ENCODE results near the gene GIPC3.

The GIPC3 gene

GRCh38 chr19:3609779-3610719, 24.8 kb downstream of the GIPC3 start:
- Histone ChIP-seq H3K4me2 (ENCODE audit: low read length) (no peak overlapping the region), H3K9me3 (ENCODE audit: insufficient read depth, low read length) (no peaks in the 10 kb centered on the region), H3K79me2 (ENCODE audit: low read length) (no peaks in the 10 kb centered on the region), H3K9ac (ENCODE audit: low read length) (no peak overlapping the region), H3K27me3 (ENCODE audit: low read depth, low read length) (no peaks in the 10 kb centered on the region), H3K27ac (ENCODE audit: low read length) (no peak overlapping the region), H4K20me1 (ENCODE audit: insufficient read depth, low read length) (no peaks in the 10 kb centered on the region), H3K4me3 (ENCODE audit: low read length) (no peak overlapping the region), H2AFZ (ENCODE audit: low read depth, low read length) (no peak overlapping the region), H3K36me3 (replicated peaks; ENCODE audit: low read depth, low read length) (peaks cover 8% of the 10 kb centered on the region), H3K4me1 (ENCODE audit: low read length) (peaks cover 4% of the 10 kb centered on the region)
- TF ChIP-seq EZH2phosphoT487 (IDR thresholded peaks at IDR 0.05; ENCODE audit: low read depth), result no peak
- no peak for TF ChIP-seq CTCF (IDR thresholded peaks at IDR 0.05; ENCODE audit: low read depth, low read length)

GRCh38 chr19:3610745-3611717, 25.8 kb downstream of the GIPC3 start:
- Histone ChIP-seq H3K79me2 (ENCODE audit: low read length) (no peaks in the 10 kb centered on the region), H3K27ac (ENCODE audit: low read length) (no peak overlapping the region), H3K9ac (ENCODE audit: low read length) (no peak overlapping the region), H3K4me1 (ENCODE audit: low read length) (no peaks in the 10 kb centered on the region), H3K27me3 (ENCODE audit: low read depth, low read length) (no peaks in the 10 kb centered on the region), H3K36me3 (replicated peaks; ENCODE audit: low read depth, low read length) (peaks cover 11% of the 10 kb centered on the region), H2AFZ (ENCODE audit: low read depth, low read length) (no peak overlapping the region), H4K20me1 (ENCODE audit: insufficient read depth, low read length) (no peaks in the 10 kb centered on the region), H3K4me2 (ENCODE audit: low read length) (no peak overlapping the region), H3K4me3 (ENCODE audit: low read length) (no peak overlapping the region), H3K9me3 (ENCODE audit: insufficient read depth, low read length) (no peaks in the 10 kb centered on the region)
- TF ChIP-seq EZH2phosphoT487 (IDR thresholded peaks at IDR 0.05; ENCODE audit: low read depth) (no peak), CTCF (IDR thresholded peaks at IDR 0.05; ENCODE audit: low read depth, low read length) (no peak)

- Histone ChIP-seq H3K79me2 (ENCODE audit: low read length) (no peaks in the 10 kb centered on the region), H3K27ac (ENCODE audit: low read length) (no peak overlapping the region), H3K9me3 (ENCODE audit: insufficient read depth, low read length) (no peaks in the 10 kb centered on the region), H2AFZ (ENCODE audit: low read depth, low read length) (no peak overlapping the region), H3K27me3 (ENCODE audit: low read depth, low read length) (no peaks in the 10 kb centered on the region), H3K4me3 (ENCODE audit: low read length) (no peak overlapping the region), H4K20me1 (ENCODE audit: insufficient read depth, low read length) (no peaks in the 10 kb centered on the region), H3K4me1 (ENCODE audit: low read length) (no peaks in the 10 kb centered on the region), H3K36me3 (replicated peaks; ENCODE audit: low read depth, low read length) (peaks cover 11% of the 10 kb centered on the region), H3K9ac (ENCODE audit: low read length) (no peak overlapping the region), H3K4me2 (ENCODE audit: low read length) (no peak overlapping the region)
- TF ChIP-seq EZH2phosphoT487 (IDR thresholded peaks at IDR 0.05; ENCODE audit: low read depth), result no peak
- TF ChIP-seq CTCF (IDR thresholded peaks at IDR 0.05; ENCODE audit: low read depth, low read length), result no peak
Measured at GRCh38 chr19:3611841-3612240, 26.6 kb downstream of the GIPC3 start.

GRCh38 chr19:3612330-3612729, 27.1 kb downstream of the GIPC3 start:
- Histone ChIP-seq H3K4me1 (ENCODE audit: low read length) (no peaks in the 10 kb centered on the region), H3K27ac (ENCODE audit: low read length) (no peak overlapping the region), H3K27me3 (ENCODE audit: low read depth, low read length) (no peaks in the 10 kb centered on the region), H3K4me3 (ENCODE audit: low read length) (no peak overlapping the region), H2AFZ (ENCODE audit: low read depth, low read length) (no peak overlapping the region), H3K9me3 (ENCODE audit: insufficient read depth, low read length) (no peaks in the 10 kb centered on the region), H4K20me1 (ENCODE audit: insufficient read depth, low read length) (no peaks in the 10 kb centered on the region), H3K79me2 (ENCODE audit: low read length) (no peaks in the 10 kb centered on the region), H3K4me2 (ENCODE audit: low read length) (no peak overlapping the region), H3K9ac (ENCODE audit: low read length) (no peak overlapping the region), H3K36me3 (replicated peaks; ENCODE audit: low read depth, low read length) (peaks cover 11% of the 10 kb centered on the region)
- TF ChIP-seq CTCF (IDR thresholded peaks at IDR 0.05; ENCODE audit: low read depth, low read length), result no peak
- TF ChIP-seq EZH2phosphoT487 (IDR thresholded peaks at IDR 0.05; ENCODE audit: low read depth), result no peak
